GM21717 (cell line): Measurements from ENCODE around the gene MANBA.
A peak's percentile ranks its signal among the peaks of the same experiment; 100 is the strongest.
"Not testable (repeated sequence)": the region's sequence is repeated elsewhere in the genome, so short reads cannot be mapped to it uniquely, and the experiment has no call there.

ENCODE experiments used
- ATAC-seq: cut with Tn5 transposase; IDR thresholded peaks from one replicate; pipeline ENCODE4 v1.9.1; 2021; ENCODE audit warnings: mild to moderate bottlenecking, moderate library complexity; ENCODE audit not compliant: unreplicated experiment

Gene MANBA

DNA sequence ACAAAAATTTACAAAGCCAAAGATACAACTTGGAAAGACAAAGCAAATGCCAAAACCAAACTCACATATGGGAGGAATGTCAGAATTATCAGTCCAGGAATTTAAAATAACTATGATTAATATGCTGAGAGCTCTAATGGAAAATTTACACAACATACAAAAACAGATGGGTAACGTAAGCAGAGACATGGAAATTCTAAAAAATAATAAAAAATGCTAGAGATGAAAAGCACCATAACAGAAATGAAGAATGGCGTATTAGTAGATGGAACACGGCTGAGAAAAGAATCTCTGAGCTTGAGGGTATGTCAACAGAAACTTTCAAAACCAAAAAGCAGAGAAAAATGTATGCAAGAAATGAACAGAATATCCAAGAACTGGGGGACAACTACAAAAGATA, 4.1 kb upstream of the MANBA start:
- no peak for ATAC-seq

DNA sequence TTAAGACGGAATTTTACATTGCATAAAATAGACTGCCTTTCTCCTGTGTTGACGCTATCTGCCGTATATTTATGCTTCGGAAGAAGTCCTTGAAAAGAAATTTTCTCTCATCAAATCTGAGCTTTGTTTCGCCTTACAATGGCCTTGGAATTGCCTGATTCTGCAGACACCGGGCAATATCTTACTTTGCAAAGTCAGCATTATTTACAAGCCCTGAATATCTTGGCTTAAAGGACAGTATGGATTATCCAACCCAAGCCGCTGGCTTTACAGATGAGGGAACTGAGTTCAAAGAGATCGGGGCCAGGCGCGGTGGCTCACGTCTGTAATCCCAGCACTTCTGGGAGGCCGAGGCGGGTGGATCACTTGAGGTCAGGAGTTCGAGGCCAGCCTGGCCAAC, 1.1 kb upstream of the MANBA start:
- no peak for ATAC-seq

DNA sequence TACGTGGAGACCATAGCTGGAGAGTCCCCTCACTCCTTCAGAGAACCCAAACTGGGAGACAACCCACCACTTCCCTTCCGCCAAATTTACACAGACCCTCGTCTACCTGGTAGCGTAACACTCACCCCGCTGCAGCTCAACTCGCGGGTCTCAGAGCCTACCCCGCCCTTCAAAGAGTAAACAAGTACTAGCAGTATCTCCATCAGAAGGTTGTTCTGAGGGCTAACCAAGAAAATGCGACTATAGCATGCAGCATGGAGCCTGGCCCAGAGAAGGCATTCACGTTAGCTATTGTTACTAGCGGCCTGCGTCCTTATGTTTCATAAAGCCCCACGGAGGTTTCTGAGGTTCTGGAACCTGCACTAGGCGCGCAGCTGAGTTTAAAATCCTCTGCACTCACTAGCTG, 531 bp upstream of the MANBA start:
- peak; percentile 13 for ATAC-seq

DNA sequence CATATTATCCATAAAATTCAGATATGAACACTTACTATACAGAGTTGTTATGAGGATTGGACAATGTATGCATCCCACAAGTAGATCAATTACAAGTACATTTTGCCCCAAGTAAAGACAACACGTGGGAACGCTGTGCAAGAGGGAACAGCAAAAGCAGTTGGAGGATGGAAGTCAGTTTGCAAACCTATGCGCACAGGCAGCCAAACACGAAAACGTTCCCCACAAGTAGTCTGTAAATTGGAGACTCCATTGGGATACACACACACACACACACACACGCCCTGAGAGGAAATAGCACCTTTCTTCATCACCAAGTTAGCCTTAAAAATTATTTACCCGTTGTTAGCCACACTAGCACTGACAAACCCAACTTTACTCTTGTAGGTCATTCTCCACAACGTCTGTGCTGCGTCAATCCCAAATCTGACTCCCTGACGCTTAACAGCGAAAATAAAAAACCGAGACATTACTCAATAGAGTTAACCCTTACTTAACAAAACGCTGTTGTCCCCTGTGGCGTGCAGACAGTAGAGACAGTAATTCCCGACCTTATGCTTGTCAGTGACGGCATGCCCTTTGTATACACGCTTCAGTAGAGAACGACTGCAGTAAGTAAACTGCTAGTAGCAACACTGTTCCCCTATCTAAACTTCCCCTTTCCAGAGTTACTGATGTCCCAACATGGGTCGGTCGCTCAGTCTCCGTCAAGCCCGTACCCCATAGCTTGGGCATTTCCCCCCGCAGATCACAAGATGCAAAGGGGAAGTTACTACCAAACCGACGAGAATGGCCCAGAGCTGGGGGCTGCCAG, 730 bp downstream of the MANBA start:
- peak; percentile 73 for ATAC-seq

- no peak for ATAC-seq
These were observed 2.3 kb downstream of the MANBA start for GRCh38 chr4:102758241-102759160.

DNA sequence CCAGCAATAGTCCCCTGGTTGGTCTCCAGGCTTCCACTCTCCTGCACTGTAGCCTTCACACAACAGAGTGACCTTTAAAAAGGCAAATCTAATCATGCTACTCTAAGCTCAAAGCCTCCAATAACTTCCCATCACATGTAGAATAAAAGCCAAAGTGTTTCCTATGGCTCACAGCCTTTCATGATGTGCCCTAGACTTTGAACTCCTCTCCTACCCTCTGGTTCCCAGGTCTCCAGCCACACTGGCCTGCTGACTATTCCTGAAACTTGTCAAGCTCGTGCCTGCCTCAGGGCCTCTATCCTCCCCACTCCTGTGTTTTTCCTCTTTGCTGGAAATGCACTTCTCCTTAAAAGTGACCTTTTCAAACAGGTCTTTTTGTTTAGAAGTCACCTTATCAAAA, 3.1 kb downstream of the MANBA start:
- ATAC-seq: no peak

DNA sequence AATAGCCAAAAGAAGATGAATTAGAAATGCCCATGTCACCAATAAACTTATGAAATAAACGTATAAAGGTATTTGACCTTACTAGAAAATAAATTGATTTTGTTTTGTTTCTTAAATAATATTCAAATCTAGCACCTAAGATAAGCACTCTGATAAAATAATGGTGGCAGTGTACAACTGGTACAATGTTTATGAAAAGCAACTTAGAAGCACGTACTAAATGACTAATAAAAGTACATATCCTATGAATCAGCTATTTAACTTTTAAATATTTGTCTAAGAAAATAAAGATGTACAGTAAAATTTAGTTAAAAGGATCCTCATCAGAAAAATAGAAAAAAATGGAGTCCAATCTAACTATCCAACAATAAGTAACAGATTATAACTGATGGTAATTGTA, 6.7 kb downstream of the MANBA start:
- no peak for ATAC-seq

- no peak for ATAC-seq
These were observed 8.8 kb downstream of the MANBA start for GRCh38 chr4:102751941-102752340.

- ATAC-seq: peak; percentile 96
These were observed 17.4 kb downstream of the MANBA start for GRCh38 chr4:102743352-102743751.

DNA sequence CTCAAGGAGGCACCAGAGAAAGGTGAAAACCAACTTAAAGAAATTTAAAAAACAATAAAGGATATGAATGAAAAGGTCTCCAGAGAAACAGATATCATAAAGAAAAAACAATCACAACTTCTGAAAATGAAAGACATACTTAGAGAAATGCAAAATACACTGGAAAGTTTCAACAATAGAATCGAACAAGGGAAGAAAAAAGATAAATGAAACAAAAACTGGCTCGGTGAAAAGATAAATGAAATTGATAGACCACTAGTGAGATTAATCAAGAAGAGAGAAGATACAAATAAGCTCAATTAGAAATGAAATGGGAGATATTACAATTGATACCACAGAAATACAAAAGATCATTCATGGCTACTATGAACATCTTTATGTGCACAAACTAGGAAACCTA, 22.0 kb downstream of the MANBA start:
- not testable (repeated sequence) for ATAC-seq

DNA sequence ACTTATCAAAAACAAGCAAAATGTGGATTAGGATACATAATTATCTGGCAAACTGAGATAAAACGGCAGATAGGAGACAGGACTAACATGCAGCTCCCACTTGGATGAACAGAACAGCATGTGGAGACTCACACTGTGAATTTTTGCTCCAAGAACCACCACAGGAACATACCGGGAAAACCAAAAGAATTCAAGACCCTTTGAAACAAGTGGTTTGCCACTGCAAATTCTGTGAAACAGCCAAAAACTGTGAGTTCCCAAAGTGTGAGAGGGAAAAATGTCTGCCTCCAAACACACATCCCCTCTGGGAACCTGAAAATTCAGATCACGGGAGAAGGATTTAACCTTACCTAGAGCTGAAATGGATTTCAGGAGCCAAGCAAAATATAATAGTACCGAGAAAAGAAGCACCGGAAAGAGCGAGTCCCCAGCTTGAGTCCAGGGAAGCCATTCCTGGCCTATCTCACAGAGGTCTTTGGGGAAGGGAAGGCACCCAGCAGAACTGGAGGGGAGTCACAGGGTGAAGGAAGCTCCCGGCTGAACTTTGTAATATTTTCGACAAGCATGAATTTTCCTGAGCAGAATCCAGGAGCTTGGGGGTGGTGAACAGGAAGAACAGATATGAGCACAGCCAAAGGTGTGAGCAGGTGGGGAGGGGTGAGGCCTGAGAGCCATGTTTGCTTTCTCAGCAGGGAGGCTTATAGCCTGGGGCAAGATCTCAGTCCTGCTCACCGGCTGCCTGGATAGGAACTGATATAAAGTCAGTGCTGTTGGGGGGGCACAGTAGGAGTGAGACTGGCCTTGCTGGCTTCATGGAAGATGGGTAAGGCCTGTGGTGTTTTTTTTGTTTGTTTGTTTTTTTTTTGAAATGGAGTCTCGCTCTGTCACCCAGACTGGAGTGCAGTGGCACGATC, 23.9 kb downstream of the MANBA start:
- ATAC-seq: no peak

- ATAC-seq: no peak
These were observed 25.2 kb downstream of the MANBA start for GRCh38 chr4:102735582-102735981.

DNA sequence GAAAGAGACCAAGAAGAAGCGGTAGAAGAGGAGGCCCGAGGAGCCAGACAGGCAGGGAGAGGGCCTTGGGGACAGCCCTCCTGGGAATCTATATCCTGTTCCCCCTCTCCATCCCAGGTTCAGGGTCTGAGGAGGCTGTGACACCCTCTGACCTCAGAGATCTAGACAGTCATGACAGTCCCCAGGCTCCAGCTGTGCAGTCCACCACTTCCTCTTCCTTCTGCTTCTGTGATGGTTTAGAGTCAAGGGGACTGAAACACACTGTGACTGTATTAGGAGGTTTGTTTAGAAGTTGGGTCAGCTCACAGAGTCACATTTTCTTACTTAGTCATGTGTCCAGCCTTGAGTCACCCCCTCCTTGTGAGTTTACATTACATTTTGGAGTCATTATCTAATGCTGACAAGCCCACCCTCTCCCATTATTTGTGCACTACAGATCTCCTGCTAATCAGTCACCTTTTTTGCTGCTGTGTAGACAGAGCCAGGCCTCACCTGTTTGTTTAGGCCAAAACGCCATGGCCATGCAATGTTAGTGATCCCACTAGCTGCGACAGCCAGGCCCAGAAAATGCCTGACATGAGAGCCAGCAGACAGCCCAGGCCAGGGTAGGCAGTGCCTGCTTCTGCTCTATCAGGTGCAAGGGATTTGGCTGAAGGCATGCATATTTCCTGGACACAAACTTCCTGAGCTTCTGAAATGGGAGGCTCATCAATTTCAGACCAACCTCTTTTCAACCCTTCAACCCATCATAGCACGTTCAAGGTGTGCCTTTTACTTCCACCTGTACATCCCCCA, 26.0 kb downstream of the MANBA start:
- peak; percentile 99 for ATAC-seq

DNA sequence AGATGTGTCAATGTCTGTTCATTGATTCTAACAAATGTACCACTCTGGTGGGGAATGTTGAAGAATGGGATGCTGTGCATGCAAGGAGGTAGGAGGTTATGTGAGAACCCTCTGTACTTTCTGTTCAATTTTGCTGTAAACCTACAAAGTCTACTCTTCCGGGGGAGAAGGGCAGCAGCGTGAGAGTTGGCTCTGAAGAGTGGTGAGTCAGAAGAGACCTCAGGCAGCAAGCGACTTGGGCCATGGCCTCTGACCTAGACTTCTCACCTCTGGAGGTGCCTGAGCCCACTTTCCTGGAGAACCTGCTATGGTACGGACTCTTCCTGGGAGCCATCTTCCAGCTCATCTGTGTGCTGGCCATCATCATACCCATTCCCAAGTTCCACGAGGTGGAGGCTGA, 26.7 kb downstream of the MANBA start:
- no peak for ATAC-seq

GRCh38 chr4:102733084-102733483, 27.7 kb downstream of the MANBA start:
- no peak for ATAC-seq

- no peak for ATAC-seq
These were observed 28.1 kb downstream of the MANBA start for GRCh38 chr4:102732678-102733077.

- ATAC-seq: no peak
These were observed 29.7 kb downstream of the MANBA start for GRCh38 chr4:102730968-102731533.

DNA sequence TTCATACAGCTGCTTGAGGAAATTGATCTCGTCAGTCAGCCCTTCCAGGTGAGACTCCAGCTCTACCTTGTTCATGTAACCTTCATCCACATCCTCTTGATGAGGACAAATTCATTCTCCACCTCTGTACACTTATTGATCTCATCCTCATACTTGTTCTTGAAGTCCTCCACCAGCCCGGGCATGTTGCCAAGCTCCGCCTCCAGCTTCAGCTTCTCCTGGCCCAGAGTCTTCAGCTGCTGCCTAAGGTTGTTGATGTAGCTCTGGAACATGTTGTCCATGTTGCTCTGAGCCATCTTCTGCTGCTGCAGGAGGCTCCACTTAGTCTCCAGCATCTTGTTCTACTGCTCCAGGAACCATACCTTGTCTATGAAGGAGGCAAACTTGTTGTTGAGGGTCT, 31.3 kb downstream of the MANBA start:
- ATAC-seq: not testable (repeated sequence)

DNA sequence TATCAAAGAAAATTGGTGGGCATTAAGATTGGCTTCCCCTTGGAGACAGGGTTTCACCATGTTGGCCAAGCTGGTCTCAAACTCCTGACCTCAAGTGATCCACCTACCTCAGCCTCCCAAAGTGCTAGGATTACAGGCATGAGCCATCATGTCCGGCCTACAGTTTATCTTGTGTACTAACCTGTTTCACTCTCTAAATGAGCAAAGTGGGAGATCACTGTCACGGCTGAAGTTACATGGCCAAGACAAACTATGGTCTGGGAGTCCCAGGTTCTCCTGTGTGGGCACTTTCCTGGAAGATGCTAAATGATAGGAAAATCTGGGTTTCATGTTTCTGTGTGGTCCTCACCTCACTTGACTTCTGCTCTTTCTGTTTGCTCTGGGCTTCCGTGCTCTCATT, 33.8 kb downstream of the MANBA start:
- peak; percentile 46 for ATAC-seq

GRCh38 chr4:102726068-102726467, 34.7 kb downstream of the MANBA start:
- ATAC-seq: no peak
